Esophagus squamous epithelium (tissue), 5 donors: ENCODE results near the gene KPNA3. TPM values are rescaled to one million over a fixed set of nuclear protein-coding genes. Genes with fewer than 3 reads are reported as not detected.
A peak's percentile ranks its signal among the peaks of the same experiment; 100 is the strongest.

Experiments used
- DNase-seq: peaks from one replicate; lab custom pipeline; 2025; lab: John Stamatoyannopoulos, UW
- H3K27ac ChIP-seq, 4 donors: fragments of 200-600 bp; sonication (generic); one replicate each; pipeline ENCODE4 v1.5.1; 2016 to 2019; ENCODE audit warnings: mild to moderate bottlenecking in 1 of 4
- H3K27me3 ChIP-seq, 4 donors: fragments of 200-600 bp; sonication (generic); 1 replicate in 3 of 4; 2 replicates in 1 of 4; pipeline versions ENCODE4 v1.5.1 to v1.6.0; 2017 to 2021; ENCODE audit warnings: antibody characterized with exemption in 1 of 4
- H3K36me3 ChIP-seq, 3 donors: fragments of 200-600 bp; sonication (generic); one replicate each; pipeline ENCODE4 v1.5.1; 2016 to 2019
- H3K4me1 ChIP-seq, 3 donors: fragments of 200-600 bp; sonication (generic); one replicate each; pipeline ENCODE4 v1.5.1; 2017 to 2019
- H3K4me3 ChIP-seq, 4 donors: fragments of 200-600 bp; sonication (generic); 1 replicate in 3 of 4; 2 replicates in 1 of 4; pipeline ENCODE4 v1.5.1; 2016 to 2019; ENCODE audit warnings: mild to moderate bottlenecking in 2 of 4, moderate library complexity in 1 of 4
- H3K9me3 ChIP-seq, 3 donors: fragments of 200-600 bp; sonication (generic); one replicate each; pipeline ENCODE4 v1.5.1; 2016 to 2019
- POLR2A ChIP-seq, 4 donors: fragments of 450-650 bp; IDR thresholded peaks; one replicate each; pipeline ENCODE4 v1.6.1; 2017; ENCODE audit warnings: antibody characterized with exemption in 4 of 4, mild to moderate bottlenecking in 4 of 4, moderate library complexity in 3 of 4
- WGBS, 2 donors: methylation state at CpG; one replicate each; pipeline ENCODE4 v1.1.5; 2018; 5-methylcytosine and 5-hydroxymethylcytosine counted together
- intact Hi-C: fragments of 100-400 bp; cut with DNase I; formaldehyde crosslinking; loops from one replicate; pipeline ENCODE4 v1.15.0; 2022
- total RNA-seq, 4 donors: library from RNA; depleted of rRNA; stranded (reverse); fragments of >200 nt; gene quantifications; one replicate each; pipeline ENCODE4 v1.1.0, GENCODE V29; 2016
- TF ChIP-seq, protein P1 (sequence below), 6 experiments: fragments of 450-650 bp in 4 of 6; fragments of 200-600 bp in 2 of 6; sonication (generic) in 2 of 6; IDR thresholded peaks; one replicate each; pipeline ENCODE4 v1.5.1; 2016 to 2019; ENCODE audit warnings: antibody characterized with exemption in 6 of 6, mild to moderate bottlenecking in 4 of 6, moderate library complexity in 4 of 6
- donor health status: DM: yes; HTN: yes; CAD: no.

Gene KPNA3
- total RNA-seq, 4 donors from 2014 or later, result 19.7 to 35.0 (median 25.4) TPM

DNA sequence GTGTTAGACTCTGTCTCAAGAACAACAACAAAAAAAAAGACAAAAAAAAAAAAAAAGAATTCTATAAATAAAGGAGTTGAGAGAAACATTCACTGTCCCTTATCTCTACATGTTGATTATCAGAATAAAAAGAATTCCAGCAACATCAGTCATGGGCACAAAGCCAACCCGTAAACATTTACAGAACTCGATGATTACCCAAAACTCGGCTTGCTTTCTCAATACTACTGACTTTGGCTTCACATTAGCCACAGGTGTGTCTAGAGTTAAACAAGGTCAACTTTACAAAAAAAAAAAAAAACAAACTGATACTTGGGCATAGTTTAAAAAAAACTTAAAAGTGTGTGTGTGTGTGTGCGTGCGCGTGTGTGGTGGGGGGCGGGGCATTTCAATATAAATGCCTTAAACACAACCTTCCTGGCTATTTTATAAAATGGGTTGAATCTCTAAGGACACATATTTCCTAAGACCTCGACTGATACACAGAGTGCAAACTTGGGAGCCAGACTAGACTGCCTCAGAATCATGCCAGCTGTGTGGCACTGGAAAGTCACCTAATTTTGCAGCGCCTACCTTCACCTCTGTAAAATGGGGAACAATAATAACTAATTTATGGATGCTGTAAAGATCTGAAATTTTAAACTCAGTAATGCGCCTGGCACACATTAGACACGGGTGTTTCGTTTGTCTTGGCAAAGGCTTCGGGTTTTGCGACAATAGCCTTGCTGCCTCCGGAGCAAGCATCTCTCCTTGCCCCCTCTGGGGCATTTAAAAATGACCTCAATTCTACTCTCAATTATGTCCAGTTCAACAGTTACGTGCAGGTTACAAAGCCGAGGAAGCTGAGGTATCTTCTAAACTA is 102.1 kb downstream of the KPNA3 start:
- WGBS, 2 donors, result 6 to 8% methylated on average over 14 to 17 of the region's 17 CpGs
- Histone ChIP-seq H3K4me1 (peaks cover 3 to 44% (median 7%) of the 10 kb centered on the region in 3 donors), H3K36me3 (peaks cover 0 to 28% (median 0%) of the 10 kb centered on the region in 3 donors), H3K27ac (peak overlapping the region; percentile 81 to 92 (median 88)), H3K4me3 (peak overlapping the region; percentile 75 to 89 (median 78)), H3K27me3 (no peaks in the 10 kb centered on the region), H3K9me3 (no peaks in the 10 kb centered on the region)
- TF ChIP-seq, protein P1, sequence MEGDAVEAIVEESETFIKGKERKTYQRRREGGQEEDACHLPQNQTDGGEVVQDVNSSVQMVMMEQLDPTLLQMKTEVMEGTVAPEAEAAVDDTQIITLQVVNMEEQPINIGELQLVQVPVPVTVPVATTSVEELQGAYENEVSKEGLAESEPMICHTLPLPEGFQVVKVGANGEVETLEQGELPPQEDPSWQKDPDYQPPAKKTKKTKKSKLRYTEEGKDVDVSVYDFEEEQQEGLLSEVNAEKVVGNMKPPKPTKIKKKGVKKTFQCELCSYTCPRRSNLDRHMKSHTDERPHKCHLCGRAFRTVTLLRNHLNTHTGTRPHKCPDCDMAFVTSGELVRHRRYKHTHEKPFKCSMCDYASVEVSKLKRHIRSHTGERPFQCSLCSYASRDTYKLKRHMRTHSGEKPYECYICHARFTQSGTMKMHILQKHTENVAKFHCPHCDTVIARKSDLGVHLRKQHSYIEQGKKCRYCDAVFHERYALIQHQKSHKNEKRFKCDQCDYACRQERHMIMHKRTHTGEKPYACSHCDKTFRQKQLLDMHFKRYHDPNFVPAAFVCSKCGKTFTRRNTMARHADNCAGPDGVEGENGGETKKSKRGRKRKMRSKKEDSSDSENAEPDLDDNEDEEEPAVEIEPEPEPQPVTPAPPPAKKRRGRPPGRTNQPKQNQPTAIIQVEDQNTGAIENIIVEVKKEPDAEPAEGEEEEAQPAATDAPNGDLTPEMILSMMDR (IDR thresholded peaks at IDR 0.05), result no peak
- TF ChIP-seq POLR2A (IDR thresholded peaks at IDR 0.05), result no peak
- DNase-seq, result no peak
- intact Hi-C loops, result no loop called here

DNA sequence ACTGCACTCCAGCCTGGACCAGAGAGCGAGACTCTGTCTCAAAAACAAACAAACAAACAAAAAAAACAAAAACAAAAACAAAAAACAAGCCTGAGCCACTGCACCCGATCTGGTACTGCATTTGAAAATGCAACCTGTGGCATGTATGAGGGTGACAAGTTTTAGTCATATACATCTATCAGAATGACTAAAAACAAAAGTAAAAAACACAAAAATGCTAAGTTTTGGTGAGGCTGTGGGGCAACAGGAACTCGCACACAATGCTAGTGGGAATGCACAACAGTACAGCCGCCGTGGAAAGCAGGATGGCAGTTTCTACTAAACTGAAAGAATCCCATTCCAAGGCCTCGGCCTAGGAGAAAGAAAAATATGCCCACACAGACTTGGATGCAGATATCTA is 109.0 kb downstream of the KPNA3 start:
- H3K27me3 ChIP-seq, result no peaks in the 10 kb centered on the region

DNA sequence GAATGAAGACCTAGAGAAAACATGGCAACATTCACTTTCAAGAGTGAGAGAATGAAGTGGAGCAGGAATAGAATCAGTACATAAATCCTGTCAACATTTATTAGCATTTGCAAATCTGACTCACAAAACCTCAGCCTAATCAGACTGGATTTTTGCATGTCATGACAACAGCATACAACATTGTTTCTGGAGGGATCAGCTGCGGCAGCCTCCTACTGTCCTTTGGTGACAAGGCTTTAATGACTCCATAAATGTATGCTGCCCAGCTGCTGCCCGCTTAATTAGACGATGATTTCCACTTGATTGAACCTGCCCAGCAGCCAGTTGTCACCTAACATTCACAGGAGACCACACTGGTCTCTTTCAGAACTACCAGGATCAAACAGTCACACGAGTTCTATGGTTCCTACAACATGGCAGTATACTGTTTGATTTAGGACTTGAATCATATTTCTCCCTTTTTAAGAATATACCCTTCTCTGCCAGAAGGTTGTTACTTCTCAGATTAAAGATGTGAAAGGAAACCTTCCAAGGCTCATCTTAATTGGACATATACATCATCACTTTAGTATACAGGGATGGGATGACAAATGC is 110.5 kb downstream of the KPNA3 start:
- TF ChIP-seq POLR2A (IDR thresholded peaks at IDR 0.05), result no peak
- TF ChIP-seq, protein P1 (IDR thresholded peaks at IDR 0.05), result no peak
- WGBS, 2 donors, result 51 to 52% methylated on average over 4 of the region's 4 CpGs

More for the DNA sequence above, 109.0 kb downstream of the KPNA3 start:
- Histone ChIP-seq H3K27ac (no peak overlapping the region), H3K4me1 (peaks cover 0 to 27% (median 0%) of the 10 kb centered on the region in 3 donors), H3K9me3 (no peaks in the 10 kb centered on the region), H3K4me3 (no peak overlapping the region), H3K36me3 (peaks cover 0 to 53% (median 0%) of the 10 kb centered on the region in 3 donors)
- WGBS, 2 donors, result 67 to 90% methylated on average over 6 of the region's 6 CpGs
- DNase-seq, result no peak
- intact Hi-C loops, result loop anchor here (10.0 kb wide), 1 partner anchor 101 kb away; no protein-coding TSS in a partner anchor
- no peak for TF ChIP-seq POLR2A (IDR thresholded peaks at IDR 0.05)

GRCh38 chr13:49679246-49679645 is 113.2 kb downstream of the KPNA3 start:
- TF ChIP-seq, protein P1 (IDR thresholded peaks at IDR 0.05), result peak in 2 of 6 experiments; percentile 7 to 8
- no peak for TF ChIP-seq POLR2A (IDR thresholded peaks at IDR 0.05)
- WGBS, 2 donors, result 52 to 78% methylated on average over 3 of the region's 3 CpGs
- intact Hi-C loops, result no loop called here
- Histone ChIP-seq H3K36me3 (peaks cover 0 to 41% (median 0%) of the 10 kb centered on the region in 3 donors), H3K4me1 (peaks cover 0 to 19% (median 0%) of the 10 kb centered on the region in 3 donors), H3K27ac (no peak overlapping the region), H3K9me3 (no peaks in the 10 kb centered on the region), H3K4me3 (no peak overlapping the region), H3K27me3 (no peaks in the 10 kb centered on the region)
- DNase-seq, result no peak

More for the DNA sequence above, 110.5 kb downstream of the KPNA3 start:
- Histone ChIP-seq H3K36me3 (peaks cover 0 to 46% (median 0%) of the 10 kb centered on the region in 3 donors), H3K4me3 (no peak overlapping the region), H3K9me3 (no peaks in the 10 kb centered on the region), H3K27me3 (no peaks in the 10 kb centered on the region), H3K4me1 (peaks cover 0 to 19% (median 0%) of the 10 kb centered on the region in 3 donors), H3K27ac (peak overlapping the region in 2 of 4 donors; percentile 45 to 53)
- no peak for DNase-seq
- intact Hi-C loops, result loop anchor here (10.0 kb wide), 1 partner anchor 103 kb away; no protein-coding TSS in a partner anchor

DNA sequence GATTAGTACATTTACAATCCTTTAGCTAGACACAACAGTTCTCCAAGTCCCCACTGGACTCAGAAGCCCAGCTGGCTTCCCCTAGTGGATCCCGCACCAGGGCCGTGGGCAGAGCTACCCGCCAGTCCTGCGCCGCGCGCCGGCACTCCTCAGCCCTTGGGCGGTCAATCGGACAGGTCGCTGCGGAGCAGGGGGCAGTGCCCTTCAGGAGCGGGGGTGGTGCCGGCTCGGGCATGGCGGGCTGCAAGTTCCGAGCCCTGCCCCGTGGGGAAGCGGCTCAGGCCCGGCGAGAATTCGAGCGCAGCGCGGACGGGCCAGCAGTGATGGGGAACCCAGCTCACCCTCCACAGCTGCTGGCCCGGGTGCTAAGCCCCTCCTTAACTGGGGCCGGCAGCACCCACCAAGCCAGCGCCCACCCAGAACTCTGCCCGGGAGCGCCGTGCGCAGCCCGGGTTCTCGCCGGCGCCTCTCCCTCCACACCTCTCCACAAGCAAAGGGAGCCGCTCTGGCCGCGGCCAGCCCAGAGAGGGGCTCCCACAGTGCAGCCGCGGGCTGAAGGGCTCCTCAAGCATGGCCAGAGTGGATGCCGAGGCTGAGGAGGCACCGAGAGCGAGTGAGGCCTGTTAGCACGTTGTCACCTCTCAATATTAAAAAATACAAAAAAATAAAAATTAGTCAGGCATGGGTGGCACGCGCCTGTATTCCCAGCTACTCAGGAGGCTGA is 114.1 kb downstream of the KPNA3 start:
- no peak for DNase-seq

More for the DNA sequence above, 114.1 kb downstream of the KPNA3 start:
- intact Hi-C loops, result no loop called here
- TF ChIP-seq, protein P1 (IDR thresholded peaks at IDR 0.05), result no peak
- TF ChIP-seq POLR2A (IDR thresholded peaks at IDR 0.05), result no peak
- H3K27me3 ChIP-seq, result no peaks in the 10 kb centered on the region
- no peak overlapping the region for H3K27ac ChIP-seq
- peaks cover 0 to 41% (median 0%) of the 10 kb centered on the region in 3 donors for H3K36me3 ChIP-seq
- H3K9me3 ChIP-seq, result no peaks in the 10 kb centered on the region
- H3K4me3 ChIP-seq, result no peak overlapping the region
- 80% methylated on average over 1 of the region's 48 CpGs; no CpG with 5 or more reads in 1 of the 2 donors for WGBS, 2 donors
- peaks cover 0 to 19% (median 0%) of the 10 kb centered on the region in 3 donors for H3K4me1 ChIP-seq
